Hematopoietic multipotent progenitor cell treated with erythropoietin and hydrocortisone succinate and interleukin-3 and kit ligand, for 4 days (in vitro differentiated cells): ENCODE results near the gene SEC11A.
"Not testable (repeated sequence)": the region's sequence is repeated elsewhere in the genome, so short reads cannot be mapped to it uniquely, and the experiment has no call there.

Experiments used
- DNase-seq: peaks from one replicate; pipeline ENCODE4 v3.0.0-alpha.2; 2015

SEC11A gene

DNA sequence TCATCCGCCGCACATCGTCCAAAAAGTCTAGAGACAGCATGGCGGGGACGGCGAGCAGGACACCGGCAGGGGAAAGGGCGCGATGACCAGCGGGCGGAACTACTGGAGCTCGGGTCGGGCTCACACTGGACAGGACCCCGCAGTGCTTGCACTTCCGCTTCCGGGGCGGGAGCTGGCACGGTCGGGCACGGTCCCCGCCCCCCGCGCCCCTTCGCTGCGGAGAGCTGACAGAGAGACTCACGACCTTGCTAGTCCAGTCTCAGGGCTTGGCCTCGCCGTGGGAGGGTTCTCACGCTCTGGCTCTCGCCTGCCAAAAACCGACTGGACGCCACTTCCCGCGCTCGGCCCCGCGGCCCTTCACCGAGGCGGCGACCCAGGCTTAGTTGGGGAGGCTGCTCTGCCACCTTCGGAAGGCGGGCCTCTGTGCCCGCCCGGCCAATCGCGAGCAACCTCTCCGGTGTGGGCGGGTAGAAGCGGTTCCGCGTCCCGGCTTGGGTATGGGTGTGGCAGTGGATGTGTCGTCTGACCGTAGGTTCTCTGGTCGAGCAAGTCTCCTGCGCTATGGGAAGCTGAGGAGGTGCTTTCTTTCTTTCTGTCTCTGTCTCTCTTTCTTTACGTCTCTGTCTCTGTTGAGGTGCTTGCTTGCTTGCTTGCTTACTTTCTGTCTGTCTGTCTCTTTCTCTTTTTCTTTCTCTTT, at the start of gene SEC11A:
TSS of gene SEC11A (minus strand) at position 104 of the 697 bp plus-strand sequence. CDS start at position 40, 64 bp downstream.
- peak; percentile 98 for DNase-seq

- no peak for DNase-seq
These were observed 49.7 kb upstream of the SEC11A start for GRCh38 chr15:84765675-84766074.

DNA sequence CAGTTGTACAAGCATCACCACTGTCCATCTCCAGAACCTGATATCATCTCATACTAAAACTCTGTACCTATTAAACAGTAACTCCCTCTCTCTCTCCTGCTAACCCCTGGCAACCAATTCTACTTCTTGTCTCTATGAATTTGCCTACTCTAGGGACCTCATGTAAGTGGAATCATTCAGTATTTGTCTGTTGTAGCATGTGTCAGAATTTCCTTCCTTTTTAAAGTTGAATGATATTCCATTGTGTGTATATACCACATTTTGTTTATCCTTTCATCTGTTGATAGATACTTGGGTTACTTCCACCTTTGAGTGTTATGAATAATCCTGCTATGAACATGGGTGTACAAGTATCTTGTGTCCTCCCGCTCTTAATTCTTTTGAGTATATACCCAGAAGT, 49.0 kb upstream of the SEC11A start:
- DNase-seq = no peak

- no peak for DNase-seq
These were observed 48.6 kb upstream of the SEC11A start for GRCh38 chr15:84764585-84764984.

- no peak for DNase-seq
These were observed 47.1 kb upstream of the SEC11A start for GRCh38 chr15:84762840-84763572.

GRCh38 chr15:84761607-84762131, 45.7 kb upstream of the SEC11A start:
- DNase-seq = no peak

DNA sequence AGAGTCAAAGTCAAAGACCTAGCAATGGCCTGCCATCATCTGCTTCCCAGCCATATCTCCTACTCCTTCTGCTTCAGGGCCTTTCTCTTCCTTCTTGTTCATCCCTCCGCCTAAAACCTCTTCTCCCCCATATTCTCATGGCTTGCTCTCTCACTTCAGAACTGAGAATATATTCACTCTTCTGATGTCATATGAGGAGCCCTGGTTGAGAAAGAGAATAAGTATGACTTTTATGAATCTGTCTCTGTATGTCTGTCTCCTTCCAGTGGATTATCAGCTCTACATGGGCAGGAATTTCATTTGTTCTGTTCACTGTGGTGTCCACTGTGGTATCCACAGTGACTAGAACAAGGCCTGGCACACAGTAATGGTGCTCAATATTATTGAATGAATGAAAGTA, 44.3 kb upstream of the SEC11A start:
- no peak for DNase-seq

GRCh38 chr15:84759018-84759417, 43.1 kb upstream of the SEC11A start:
- DNase-seq = no peak

GRCh38 chr15:84755736-84756527, 40.0 kb upstream of the SEC11A start:
- DNase-seq = no peak

DNA sequence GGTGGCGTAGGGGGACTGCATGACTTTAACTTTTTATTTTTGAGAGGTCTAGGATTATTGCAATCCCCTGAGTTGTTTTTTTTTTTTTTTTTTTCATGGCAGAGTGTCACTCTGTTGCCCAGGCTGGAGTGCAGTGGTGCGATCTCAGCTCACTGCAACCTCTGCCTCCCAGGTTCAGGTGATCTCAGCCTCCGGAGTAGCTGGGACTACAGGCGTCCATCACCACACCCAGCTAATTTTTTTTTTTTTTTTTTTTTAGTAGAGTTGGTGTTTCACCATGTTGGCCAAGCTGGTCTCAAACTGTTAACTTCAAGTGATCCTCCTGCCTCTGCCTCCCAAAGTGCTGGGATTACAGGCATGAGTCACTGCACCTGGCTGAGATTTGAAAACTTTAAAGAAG, 39.0 kb upstream of the SEC11A start:
- not testable (repeated sequence) for DNase-seq

- no peak for DNase-seq
These were observed 36.8 kb upstream of the SEC11A start for GRCh38 chr15:84752700-84753099.

DNA sequence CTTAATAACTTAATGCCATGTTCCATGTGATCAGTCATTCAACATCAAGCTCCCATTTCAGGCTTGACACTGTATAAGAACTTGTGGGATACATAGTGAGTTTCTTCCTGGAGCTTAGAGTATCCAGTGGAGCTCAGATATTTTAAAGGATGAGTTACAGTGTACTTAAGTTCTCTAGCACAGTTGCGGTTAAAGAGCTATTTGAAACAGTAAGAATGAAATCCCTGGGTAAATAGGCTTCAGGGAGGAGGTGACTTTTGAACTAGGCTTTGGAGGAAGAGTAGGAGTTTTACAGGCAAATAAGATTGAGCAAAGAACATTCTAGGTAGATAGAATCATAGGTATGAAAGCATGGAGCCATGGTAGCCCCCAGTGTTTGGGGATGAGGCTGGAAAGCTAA, 36.3 kb upstream of the SEC11A start:
- no peak for DNase-seq

- DNase-seq = not testable (repeated sequence)
These were observed 35.8 kb upstream of the SEC11A start for GRCh38 chr15:84751721-84752120.

- DNase-seq = peak; percentile 74
These were observed 34.7 kb upstream of the SEC11A start for GRCh38 chr15:84750583-84751092.

GRCh38 chr15:84749111-84749991, 33.4 kb upstream of the SEC11A start:
- DNase-seq = peak; percentile 81

DNA sequence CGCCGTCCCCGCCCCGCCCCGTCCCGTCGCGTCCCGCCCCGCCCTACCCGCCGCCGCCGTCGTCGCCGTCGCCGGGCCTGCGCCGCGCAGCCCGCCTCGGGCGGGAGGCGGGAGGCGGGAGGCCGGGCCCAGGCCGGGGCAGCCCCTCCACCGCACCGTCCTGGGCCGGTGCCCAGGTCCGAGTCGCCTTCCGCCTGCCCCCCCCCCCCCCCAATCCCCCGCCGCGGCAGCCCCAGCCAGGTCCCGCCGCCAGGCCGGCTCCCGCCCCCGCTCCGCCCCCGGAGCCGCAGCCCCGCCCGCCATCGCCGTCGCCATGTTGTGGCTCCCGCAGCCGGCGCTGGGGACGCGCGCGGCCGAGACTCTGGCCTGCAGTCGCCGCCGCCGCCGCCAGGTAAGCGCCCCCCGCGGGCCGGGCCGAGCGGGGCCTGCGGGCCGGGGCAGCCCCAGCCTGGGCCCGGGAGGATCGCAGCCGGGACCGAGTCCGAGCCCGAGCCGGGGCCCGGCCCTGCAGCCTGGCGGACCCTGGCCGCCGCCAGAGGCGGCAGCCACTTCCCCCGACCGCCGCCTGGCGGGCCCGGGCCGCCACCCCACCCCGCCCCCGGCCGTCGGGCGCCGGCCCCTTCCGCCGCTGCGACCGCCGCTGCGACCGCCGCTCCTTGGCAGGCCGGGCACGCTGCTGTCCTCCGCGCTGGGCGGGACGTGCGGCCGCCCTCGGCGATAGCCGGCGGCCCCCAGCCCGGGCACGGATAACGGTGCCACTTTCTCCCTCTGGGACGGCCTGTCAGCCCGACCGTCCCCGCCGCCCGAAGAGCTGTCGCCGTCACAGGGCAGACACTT, 32.6 kb upstream of the SEC11A start, which contains the start of gene ZNF592:
TSS of gene ZNF592 (plus strand) at position 319 of the 837 bp plus-strand sequence. CDS start 34,084 bp downstream, outside the sequence.
- DNase-seq = peak; percentile 89

- peak; percentile 89 for DNase-seq
These were observed 31.7 kb upstream of the SEC11A start for GRCh38 chr15:84747416-84748273.

DNA sequence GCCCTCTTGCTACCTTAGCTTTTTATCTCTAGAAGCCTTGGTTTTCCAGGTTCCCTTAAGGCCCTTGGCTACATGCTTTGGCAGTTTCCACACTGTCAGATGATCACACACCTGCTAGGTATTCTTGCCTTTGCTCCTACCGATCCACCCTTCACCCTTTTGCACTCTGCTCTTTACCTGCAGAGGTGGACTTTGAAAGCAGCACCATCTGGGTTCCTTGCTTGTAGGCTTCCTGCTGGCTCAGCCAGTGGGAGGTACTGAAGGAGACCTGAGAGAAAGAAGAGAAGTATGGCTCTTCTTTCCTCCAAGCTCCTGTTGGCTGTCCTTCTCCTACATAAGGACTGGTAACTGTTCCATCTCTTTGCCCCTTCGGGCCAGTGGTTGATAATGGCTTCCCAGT, 25.2 kb upstream of the SEC11A start:
- DNase-seq = no peak

DNA sequence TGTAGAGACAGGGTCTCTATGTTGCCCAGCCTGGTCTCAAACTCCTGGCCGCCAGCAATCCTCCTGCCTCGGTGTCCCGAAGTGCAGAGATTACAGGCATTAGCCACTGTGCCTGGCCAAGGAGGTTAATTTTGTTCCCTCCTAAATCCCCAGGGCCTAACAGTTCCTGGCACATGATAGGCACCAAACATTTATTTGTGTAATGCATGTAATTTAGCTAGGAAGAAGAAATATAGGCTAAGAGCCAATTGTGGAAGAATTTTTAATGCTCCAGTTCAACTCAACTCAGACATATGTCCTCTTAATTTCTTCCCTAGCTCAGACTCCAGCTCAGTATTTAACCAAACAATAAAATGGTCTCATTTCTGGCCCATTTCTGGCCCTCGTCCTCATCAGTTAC, 24.8 kb upstream of the SEC11A start:
- no peak for DNase-seq

DNA sequence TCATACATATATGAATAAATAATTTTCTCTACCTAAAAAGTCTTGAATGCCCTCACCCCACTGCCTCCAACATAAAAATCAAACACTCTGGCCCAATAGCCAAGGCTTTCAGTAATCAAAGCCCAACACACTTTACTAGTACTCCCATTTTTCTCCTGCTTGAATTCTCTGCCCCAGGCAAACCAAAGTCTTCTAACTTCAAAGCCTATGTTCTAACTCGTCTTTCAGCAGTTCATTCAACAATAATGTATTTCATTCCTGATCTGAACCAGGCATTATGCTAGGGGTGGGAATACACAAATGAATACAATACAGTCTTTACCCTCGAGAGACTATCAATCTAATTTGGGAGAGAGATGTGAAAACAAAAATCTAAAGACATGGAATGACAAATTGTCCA, 21.1 kb upstream of the SEC11A start:
- DNase-seq = no peak
